ENCODE data around the gene DPF3.

Gene DPF3

DNA sequence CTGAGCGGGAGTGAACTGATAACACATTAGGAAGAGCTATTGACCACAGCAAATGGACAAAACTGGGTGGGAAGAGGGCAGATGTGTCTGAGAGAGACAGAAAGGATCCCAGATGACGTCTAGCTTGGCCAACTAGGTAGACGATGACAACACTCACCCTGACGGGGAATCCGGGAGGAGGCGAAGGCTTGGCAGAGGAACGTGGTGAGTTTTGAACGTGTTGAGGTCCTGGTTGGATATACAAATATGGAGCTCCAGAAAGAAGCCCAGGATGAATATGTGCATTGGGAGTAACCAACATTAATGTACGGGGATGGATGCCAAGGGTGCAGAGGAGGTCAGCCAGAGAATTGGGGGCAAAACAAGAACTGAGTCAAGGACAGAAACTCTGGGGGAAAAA lies 60.7 kb downstream of the DPF3 start:
- DNase-seq, result no peak

DNA sequence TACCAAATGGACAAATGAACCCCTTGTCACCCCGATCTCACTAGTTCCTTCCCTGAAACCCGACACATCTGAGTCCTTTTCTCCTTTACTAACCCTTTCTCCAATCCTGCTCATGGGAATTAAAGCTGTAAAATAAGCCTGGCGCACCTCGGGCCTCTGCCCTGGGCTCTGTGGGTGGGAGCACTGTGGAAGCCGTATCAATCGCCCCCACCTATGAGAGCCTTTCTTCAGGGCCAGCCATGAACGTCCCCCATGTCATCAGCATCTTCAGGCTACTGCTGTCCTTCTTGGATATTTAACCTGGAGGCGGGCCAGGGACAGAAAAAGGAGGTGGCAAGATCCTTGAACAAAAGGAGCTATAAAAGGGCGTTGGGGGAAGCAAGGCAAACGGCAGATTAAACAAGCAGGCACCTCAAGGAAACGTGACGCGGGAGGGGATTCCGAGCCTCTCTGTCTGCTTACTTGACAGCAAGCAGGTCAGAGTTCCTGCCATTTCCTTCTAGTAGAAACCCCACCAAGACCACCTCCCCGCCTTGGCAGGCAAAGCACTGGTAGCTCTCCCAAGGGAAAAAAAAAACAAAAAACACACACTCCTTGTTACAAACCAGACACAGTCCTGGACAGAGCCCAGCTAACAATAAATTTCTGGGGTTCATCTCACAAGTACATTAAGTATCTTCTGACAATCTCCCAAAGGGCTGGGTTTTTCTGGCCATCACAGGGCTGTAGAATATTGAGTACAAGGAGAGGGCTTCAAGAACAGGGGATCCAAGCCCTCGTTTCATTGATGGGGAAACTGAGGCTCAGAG lies 62.9 kb downstream of the DPF3 start:
- no peak for DNase-seq

DNA sequence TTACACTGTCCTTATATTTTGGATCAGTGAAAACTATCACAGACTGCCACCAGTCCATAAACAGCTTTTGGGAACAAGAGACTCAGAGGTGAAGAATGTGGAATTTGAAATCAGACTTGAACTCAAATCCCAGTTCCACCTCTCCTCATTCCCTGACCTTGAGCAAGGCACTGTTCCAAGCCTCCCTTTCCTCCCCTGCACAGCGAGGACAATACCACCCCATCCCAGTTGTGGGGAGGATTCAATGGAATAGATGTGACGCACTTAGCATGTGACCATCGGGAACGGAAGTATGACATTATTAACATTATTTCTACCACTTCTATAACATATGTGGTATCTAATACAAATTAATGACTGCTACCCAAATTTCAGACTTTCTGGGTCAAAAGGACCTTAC lies 63.5 kb downstream of the DPF3 start:
- no peak for DNase-seq

DNA sequence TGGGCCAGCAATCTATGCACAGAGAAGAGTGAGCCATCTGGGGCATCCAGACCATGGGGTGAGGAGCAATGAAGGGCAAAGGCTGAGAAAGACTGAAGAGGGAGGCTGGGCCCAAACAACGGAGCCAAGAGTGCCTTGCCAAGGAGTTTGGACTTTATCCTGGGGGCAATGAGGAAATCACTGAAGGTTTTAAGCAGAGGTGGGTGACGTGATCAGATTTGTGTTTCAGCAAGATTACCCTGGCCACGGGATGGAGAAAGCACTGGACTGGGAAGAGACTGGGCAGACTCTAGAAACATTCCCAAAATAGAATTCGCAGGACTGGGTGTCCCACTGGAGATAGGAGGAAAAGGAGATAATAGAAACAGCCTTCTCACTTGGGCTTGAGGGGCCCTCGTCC lies 65.3 kb downstream of the DPF3 start:
- no peak for DNase-seq

DNA sequence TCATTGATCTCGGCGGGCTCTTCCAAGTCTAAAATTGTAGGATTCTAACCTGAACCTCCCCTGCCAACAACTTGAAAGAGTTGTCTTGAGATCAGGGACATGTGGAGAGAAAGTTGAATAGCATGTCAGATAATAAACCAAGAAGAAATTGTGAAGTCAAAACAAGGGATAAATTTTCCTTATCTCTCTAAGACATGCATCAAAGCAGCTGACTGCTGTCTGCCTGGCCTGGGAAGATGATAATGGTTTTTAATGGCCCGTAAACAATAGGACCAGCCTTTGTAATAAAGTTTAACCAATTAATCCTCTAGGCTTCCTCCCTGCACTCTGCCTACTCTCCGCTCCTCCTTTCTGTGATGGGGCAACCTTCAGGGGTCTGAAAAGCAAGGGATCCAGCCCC lies 67.9 kb downstream of the DPF3 start:
- no peak for DNase-seq

DNA sequence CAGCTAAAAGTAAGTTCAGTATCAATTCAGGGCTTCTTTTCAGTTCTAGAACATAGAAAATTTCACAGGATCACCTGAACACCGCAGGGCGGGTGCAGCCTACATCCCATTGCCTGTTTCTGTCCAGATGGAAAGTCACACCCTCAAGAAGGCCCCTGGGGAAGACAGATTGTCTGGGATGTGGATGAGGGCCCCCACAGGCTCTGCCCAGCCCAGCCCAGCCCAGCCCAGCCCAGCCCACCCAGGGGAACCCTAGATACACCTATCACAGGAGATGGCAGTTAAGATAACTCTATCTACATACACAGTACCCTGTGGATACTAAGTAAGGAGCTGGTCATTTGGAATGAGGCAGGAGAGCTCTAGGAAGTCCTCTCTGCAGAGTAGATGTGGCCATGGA lies 68.4 kb downstream of the DPF3 start:
- DNase-seq, result no peak

DNA sequence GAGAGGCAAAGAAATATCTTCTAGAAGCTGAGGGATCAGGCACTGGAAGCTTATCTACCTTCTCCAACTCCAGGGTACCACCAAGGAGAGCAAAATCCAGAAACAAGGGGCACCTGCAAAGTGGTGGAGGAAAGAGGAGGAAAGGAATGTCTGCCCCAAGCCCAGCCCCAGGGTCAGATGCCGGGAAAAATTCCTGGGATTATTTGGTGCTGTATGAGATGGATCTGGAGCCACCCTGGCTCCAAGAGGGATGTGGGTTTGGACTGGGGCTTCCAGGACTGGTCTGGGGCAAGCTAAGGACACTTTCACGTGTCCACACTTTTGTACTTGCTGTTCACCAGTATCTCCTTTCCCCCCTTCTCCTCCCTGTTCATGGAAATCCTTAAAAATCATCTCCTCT lies 69.8 kb downstream of the DPF3 start:
- no peak for DNase-seq

DNA sequence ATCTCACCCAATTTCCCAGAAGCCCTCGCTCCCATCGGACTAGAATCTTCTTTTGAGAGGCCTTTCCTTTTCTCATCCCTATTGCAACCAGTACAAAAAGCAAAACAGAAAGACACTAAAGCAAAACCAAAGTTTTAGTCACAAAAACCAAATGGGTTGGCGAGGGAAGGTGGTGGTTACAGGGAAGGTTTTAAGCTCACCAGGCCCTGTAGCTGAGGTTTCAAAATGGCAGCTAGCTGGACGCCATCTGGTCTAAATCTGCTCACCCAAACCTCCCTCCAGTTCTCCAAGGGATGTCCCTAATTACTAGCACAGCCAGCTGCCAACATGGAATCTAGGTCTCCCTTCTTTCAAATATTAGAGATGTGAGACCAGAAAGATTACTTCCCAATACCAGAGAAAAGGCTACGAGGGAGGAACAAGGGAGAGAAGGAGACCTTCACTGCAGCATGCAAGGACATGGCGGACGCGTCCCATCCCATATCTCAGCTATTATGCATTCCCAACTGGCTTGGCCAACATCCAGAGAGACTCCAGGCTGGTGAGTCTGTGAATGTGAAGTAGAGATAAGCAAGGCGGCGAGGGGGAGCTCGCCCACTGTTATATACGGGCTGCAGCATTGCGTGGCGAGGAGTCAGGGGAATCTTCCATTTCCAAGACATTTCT lies 70.8 kb downstream of the DPF3 start:
- DNase-seq, result no peak

DNA sequence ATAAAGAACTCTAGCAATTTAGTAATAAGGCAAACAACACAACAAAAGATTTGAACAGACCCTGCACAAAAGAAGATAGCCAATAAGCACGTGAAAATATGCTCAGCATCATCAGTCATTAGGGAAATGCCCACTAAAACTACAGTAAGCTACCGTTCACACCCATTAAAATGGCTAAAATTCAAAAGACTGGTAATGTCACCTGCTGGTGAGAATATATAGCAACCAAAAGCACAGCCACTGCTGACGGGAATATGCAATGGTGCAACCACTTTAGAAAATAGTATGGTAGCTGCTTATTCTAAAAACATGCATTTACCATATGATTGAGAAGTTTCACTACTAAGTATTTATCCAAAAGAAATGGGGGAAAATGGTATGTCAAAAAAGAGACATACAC lies 74.9 kb downstream of the DPF3 start:
- no peak for DNase-seq

DNA sequence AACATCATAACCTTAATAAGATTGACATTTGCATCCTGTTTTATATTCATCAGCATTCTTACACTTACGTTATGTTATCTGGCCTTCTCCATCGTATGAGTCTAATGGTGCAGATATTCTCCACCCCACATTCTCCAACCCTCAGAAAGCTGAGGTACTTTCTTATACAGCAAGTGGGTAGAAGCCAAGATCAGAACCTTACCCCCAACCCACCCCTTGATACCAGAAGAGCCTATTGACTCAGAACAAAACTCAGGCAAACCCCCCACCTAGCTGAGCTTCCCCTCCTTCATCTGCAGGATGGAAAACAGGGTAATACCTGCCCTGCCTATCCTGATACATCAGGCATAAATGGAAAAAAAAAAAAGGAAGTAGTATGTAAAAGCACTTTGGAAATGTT lies 77.6 kb downstream of the DPF3 start:
- no peak for DNase-seq

DNA sequence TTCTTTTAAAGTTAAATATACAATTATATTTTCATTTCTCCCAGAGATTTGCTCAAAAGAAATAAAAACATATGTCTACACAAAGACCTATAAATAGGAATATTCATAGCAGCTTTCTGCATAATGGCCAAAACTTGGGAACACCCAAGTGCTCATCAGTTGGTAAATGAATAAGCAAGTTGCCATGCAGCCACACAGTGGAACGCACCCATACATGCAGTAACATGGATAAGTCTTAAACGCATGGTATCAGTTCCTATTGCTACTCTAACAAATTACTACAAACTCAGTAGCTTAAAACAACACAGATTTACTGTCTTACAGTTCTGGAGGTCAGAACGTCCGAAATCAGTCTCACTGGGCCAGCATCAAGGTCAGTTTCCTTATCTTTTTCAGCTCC lies 78.5 kb downstream of the DPF3 start:
- DNase-seq, result no peak

DNA sequence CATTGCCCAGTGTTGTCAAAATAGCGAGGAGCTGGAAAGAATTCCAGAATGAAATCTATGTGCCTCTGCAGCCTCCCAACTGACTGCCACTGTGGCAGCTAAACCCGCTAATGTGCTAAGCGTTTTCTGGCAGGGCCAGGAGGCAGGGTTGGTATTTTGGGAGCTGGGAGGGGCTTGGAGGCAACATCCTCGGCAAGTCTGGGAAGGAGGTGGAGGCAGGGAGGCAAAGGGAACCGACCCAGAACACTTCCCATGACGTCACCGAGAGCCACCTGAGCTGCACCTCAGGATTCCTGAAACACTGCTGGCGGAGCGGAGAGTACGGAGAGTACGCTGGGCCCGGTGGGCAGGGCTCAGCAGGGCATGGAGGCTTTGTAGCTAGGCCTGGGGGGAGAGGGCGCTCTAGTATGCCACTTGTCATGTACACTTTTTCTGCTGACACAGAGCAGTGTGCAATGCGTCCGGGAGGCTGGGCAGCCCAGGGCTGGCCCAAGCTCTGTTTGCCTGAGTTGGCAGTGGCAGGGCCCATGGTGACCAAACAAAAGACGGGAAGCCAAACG lies 81.5 kb downstream of the DPF3 start:
- DNase-seq, result no peak

DNA sequence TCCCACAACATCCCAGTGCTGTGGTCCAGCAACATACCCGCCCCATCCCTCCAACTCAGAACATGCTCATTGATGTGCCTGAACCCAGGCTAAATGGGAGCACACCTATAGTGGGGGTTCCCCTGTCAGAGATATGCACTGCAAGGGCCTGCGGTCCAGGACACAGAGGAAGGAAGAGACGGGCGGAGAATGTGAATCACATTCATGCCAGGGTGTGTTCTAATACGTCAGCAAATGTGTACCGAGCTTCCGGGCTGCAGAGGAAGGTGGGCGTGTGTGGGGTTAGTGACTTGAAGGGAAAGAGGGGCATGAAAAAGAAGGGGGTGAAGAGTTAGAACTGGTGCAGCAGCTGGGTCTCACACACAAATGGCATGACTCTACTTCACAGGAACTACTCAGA lies 83.7 kb downstream of the DPF3 start:
- DNase-seq, result no peak

DNA sequence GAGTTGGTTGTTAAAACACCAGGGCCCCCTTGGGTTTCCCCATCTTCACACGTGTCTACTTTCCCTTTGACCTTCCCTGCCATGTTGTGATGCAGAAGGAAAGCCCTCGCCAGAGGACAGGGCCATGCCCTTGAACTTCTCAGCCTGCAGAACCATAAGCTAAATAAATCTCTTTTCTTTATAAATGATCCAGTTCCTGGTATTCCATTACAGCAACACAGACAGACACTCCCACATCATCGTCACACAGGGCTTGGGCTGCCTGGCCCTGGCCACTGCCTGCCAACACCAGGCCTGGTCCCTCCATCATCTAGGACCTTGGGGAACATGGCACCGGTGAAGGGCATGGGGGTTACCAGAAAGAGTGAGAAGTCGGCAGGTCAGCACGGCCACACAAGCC lies 84.8 kb downstream of the DPF3 start:
- DNase-seq, result no peak

DNA sequence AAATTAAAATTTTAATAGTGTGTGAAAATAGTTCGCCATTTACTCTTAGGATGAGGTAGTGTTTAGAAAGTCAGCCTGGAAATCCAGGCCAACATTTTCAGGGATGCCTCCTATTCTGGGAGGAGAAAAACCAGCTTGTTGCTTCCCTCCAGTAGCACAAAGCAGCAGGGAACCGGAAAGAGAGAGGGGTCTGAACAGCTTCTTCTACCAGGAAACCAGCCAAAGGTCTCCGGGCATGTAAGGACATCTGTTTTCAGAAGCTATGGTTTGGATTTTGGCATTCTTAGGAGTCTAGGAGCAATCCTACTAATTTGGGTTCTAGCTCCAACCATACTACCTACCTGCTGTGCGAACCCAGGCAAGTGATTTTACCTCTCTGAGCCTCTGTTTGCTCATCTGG lies 85.3 kb downstream of the DPF3 start:
- DNase-seq, result no peak

DNA sequence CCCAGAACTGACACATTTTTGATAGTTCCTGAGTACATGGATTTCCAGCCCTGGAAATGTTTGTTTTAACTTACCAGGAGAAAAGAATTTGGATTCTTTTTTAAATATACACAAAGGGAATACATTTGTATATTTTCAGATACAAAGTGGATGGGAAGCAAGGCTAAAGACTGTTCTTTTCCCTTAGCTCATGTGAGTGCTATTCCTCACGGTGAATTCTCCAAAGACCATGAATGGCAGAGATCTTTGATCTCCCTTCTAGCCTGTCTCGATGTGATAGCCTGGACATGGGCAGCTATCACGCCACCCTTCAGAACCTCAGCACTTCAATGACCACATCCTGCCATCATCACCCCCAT lies 91.3 kb downstream of the DPF3 start:
- DNase-seq, result no peak

DNA sequence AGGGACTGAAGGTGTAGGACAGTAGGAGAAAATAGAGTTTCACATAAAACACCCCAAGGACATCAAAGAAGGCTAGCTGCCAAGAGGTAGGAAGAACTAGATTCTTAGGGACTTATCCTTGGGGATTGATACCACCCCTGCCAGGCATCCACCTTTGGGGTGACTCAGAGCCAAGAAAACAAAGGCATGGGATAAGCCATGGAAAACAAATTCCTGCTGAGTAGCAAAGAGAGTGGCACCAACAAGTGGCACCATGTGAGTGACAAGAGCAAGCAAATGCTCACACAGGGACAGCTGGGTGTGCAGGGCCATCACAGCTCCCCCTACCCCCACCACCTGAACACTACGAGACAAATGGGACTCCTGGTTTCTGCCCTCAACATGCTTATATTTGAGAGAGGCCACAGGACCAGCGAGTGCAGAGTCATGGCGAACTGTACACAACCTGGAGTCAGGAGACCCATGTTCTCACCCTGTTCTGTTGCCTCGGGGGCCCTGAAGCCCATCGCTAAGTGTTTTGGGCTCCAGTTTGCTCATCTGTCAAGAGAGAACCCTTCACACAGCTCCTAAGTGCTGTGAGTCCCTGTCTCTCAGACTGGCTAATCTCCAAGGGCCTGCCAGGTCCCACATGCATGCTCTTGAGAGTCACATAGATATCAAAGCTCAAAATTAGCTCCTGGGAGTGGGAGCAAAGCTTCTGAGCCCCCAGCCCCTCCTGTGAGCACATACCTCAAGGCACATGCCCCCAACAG lies 91.9 kb downstream of the DPF3 start:
- DNase-seq, result no peak

DNA sequence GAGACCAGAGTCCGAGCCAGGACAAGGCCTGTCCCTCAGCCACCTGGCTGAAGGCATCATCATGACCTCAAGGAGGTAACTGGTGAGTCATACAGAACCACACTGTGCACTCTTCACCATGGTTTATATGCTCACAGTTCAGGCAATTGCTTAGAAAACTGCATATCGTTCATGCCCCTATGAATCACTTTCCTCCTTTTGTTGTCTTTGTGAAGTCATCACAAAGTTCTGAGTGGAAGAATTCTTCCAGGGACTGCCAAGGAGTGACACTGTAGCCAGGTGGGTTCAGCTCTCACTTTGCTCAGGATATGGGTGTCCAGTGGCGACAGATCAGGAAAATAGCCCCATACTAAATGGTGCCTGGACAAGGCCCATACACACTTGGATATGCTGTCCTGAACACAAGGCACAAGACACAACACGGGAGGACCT lies 92.5 kb downstream of the DPF3 start:
- DNase-seq, result peak; percentile 86

DNA sequence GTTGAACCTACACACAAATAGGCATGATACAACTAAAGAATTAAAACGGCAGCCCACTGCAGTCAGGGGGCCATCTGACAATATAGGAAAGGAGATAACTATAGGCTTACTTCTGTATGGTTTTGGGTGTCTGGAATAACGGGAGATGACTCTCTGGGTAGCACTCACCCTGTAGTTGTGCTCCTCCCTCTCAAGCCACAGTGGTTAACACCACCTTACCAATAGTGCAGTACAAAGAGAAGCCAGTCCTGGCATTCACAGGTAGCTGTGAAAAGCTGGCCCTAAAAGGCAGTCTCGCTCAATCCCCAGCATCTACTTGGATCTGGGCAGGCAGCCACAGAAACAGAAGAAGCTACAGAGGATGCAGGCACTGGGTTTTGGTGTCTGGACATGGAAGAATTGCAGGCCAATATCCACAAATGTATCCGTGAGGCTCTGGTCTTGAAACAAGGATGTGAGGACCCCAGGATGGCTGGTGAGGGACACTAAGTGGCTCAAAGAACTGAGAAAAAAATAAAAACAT lies 93.0 kb downstream of the DPF3 start:
- DNase-seq, result no peak

DNA sequence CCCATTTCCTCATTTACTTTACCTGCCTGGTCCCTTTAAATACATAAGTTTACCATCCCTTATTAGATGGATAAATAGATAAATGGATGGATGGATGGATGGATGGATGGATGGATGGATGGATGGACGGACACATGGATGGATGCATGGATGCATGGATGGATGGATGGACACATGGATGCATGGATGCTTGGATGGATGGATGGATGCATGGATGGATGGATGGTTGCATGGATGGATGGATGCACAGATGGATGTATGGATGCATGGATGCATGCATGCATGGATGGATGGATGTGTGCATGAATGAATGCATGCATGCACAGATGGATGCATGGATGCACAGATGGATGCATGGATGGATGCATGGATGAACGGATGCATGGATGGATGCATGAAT lies 93.6 kb downstream of the DPF3 start:
- no peak for DNase-seq

DNA sequence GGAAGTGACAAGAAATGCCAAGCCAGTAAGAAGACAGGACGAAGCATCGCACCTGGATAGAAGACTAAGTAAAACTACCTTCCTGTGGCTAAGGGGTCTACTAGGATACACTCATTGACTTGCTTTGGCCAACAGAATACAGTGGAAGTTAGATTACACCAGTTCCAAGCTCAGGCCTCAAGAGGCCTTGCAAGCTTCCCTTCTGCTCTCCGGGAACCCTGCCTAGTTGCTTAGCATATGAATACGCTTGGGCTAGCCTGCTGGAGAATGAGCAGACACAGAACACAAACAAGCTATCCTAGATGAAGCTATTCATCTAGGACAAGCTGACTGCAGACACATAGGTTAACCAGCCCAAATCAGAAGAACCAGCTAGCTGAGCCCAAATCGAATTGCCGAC lies 97.0 kb downstream of the DPF3 start:
- no peak for DNase-seq

DNA sequence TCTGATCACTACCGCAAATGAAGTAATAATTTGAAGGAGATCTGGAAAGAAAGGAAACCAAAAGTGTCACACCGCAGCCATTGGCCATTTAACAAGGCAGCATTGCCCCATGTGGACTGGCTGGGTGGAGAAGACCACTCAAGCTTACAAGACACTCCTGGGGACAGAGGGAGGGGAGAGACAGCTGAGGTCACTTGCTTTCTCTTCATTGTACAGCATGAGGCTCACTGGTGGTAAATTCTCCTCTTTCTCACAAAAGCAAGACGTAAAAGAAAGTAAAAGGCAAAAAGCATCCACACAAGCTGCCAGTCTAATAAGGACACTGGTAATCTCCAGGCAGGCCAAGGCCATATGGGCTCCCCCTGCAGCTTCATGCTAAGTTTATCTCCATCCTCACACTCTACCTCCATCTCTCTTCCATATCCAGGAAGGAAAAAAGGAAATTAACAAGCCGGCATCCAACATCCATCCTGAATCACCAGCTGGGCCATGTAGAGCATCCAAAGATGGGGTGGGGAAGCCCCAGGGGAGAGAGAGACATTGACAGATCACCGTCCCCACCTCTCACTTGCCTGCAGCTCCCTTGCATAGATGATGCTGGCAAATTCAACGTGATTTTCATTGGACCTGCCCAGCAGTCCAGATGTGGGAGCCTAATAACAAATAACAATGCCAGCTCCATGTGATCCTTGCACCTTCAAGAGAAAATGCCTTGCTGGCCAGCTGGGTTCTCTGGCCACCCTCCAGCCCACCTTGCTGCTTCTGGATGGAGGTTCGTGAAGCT lies 100.6 kb downstream of the DPF3 start:
- DNase-seq, result no peak

Measured in fibroblast of skin of right quadriceps (primary cell).